WTC11 (cell line): ENCODE results near the gene CELF4. TPM values are rescaled to one million over a fixed set of nuclear protein-coding genes. Genes with fewer than 3 reads are reported as not detected.

ENCODE experiments used
- ATAC-seq: fragments of 200-7000 bp; cut with Tn5 transposase; 2 replicates; pipeline ENCODE4 v1.10.0; 2021; ENCODE audit warnings: mild to moderate bottlenecking, moderate library complexity
- CTCF ChIA-PET: fragments of 300-600 bp; sonication (Branson Sonifier 250); formaldehyde crosslinking; loops from one replicate; lab custom pipeline; 2021; ENCODE audit warnings: antibody characterized with exemption; lab: Charles Lee
- POLR2A ChIA-PET: fragments of 350-600 bp; sonication (Branson Sonifier 250); formaldehyde crosslinking; loops from one replicate; lab custom pipeline; 2021; ENCODE audit warnings: antibody characterized with exemption; lab: Charles Lee
- DNase-seq: peaks from one replicate; pipeline ENCODE4 v3.0.0; 2021; ENCODE audit warnings: low spot score
- H3K27ac Mint-ChIP-seq: 2 replicates; pipeline ENCODE4 v1.8.0; 2021; ENCODE audit warnings: mixed read lengths
- H3K27me3 Mint-ChIP-seq: 2 replicates; pipeline ENCODE4 v1.8.0; 2021; ENCODE audit warnings: low read depth, mild to moderate bottlenecking, moderate library complexity, mixed read lengths
- H3K36me3 Mint-ChIP-seq: 2 replicates; pipeline ENCODE4 v1.8.0; 2021; ENCODE audit warnings: mixed read lengths
- H3K4me1 Mint-ChIP-seq: 2 replicates; pipeline ENCODE4 v1.8.0; 2022; ENCODE audit warnings: mixed read lengths
- H3K4me3 Mint-ChIP-seq: 2 replicates; pipeline ENCODE4 v1.8.0; 2021; ENCODE audit warnings: mild to moderate bottlenecking, moderate library complexity, mixed read lengths
- H3K9me3 Mint-ChIP-seq: 2 replicates; pipeline ENCODE4 v1.8.0; 2021; ENCODE audit warnings: mixed read lengths
- HMGA2 ChIP-seq: fragments of 250-450 bp; sonication (Bioruptor Pico); IDR thresholded peaks from 2 replicates; pipeline ENCODE4 v1.4.0; 2021; ENCODE audit warnings: mild to moderate bottlenecking, moderate library complexity
- JUN ChIP-seq: sonication (generic); formaldehyde crosslinking; IDR thresholded peaks from 2 replicates; pipeline ENCODE4 v1.8.0; 2023; ENCODE audit warnings: mild to moderate bottlenecking, missing genetic modification reagents
- KAT7 ChIP-seq: sonication (generic); formaldehyde crosslinking; IDR thresholded peaks from 2 replicates; pipeline ENCODE4 v1.8.1; 2023; ENCODE audit warnings: missing genetic modification reagents, mild to moderate bottlenecking, borderline replicate concordance
- NR1H2 ChIP-seq: sonication (generic); formaldehyde crosslinking; IDR thresholded peaks from 2 replicates; pipeline ENCODE4 v1.9.0; 2021; ENCODE audit warnings: mild to moderate bottlenecking, moderate library complexity, missing genetic modification reagents
- OVOL2 ChIP-seq: fragments of 250-450 bp; sonication (Bioruptor Pico); IDR thresholded peaks from 2 replicates; pipeline ENCODE4 v1.9.0; 2021; ENCODE audit warnings: mild to moderate bottlenecking, borderline replicate concordance
- RORB ChIP-seq: fragments of 250-450 bp; sonication (Bioruptor Pico); IDR thresholded peaks from 2 replicates; pipeline ENCODE4 v1.9.0; 2021; ENCODE audit warnings: mild to moderate bottlenecking
- SP1 ChIP-seq: sonication (generic); formaldehyde crosslinking; conservative IDR thresholded peaks from 2 replicates; pipeline ENCODE4 v1.8.1; 2022; ENCODE audit warnings: missing genetic modification reagents
- TP53 ChIP-seq: sonication (generic); formaldehyde crosslinking; IDR thresholded peaks from 2 replicates; pipeline ENCODE4 v1.8.1; 2023; ENCODE audit warnings: mild to moderate bottlenecking, missing genetic modification reagents
- total RNA-seq: library from RNA; stranded (reverse); gene quantifications from 3 replicates; pipeline ENCODE4 v1.2.3, GENCODE V29; 2021
- TF ChIP-seq, protein P1 (sequence below): sonication (generic); formaldehyde crosslinking; IDR thresholded peaks from 2 replicates; pipeline ENCODE4 v1.8.0; 2023; ENCODE audit warnings: mild to moderate bottlenecking, missing genetic modification reagents
- TF ChIP-seq, protein P2 (sequence below): sonication (generic); formaldehyde crosslinking; IDR thresholded peaks from 2 replicates; pipeline ENCODE4 v1.8.1; 2022; ENCODE audit warnings: low read depth, mild to moderate bottlenecking, moderate library complexity, missing genetic modification reagents, borderline replicate concordance
- TF ChIP-seq, protein P3 (sequence below): sonication (generic); formaldehyde crosslinking; IDR thresholded peaks from 2 replicates; pipeline ENCODE4 v1.8.0; 2023; ENCODE audit warnings: missing genetic modification reagents, mild to moderate bottlenecking, borderline replicate concordance
- TF ChIP-seq, protein P4 (sequence below): sonication (generic); formaldehyde crosslinking; IDR thresholded peaks from 2 replicates; pipeline ENCODE4 v1.8.0; 2022; ENCODE audit warnings: missing genetic modification reagents
- TF ChIP-seq, protein P5 (sequence below): fragments of 250-450 bp; sonication (Bioruptor Pico); IDR thresholded peaks from 2 replicates; pipeline ENCODE4 v1.9.0; 2021; ENCODE audit warnings: mild to moderate bottlenecking
- TF ChIP-seq, protein P6 (sequence below): sonication (generic); formaldehyde crosslinking; IDR thresholded peaks from 2 replicates; pipeline ENCODE4 v1.8.1; 2023; ENCODE audit warnings: mild to moderate bottlenecking, missing genetic modification reagents, moderate library complexity
- TF ChIP-seq, protein P7 (sequence below): sonication (generic); formaldehyde crosslinking; IDR thresholded peaks from 2 replicates; pipeline ENCODE4 v1.8.1; 2023; ENCODE audit warnings: mild to moderate bottlenecking, moderate library complexity, missing genetic modification reagents

The CELF4 gene
- total RNA-seq, 1 experiment from 2014 or later, result 2.9 TPM

DNA sequence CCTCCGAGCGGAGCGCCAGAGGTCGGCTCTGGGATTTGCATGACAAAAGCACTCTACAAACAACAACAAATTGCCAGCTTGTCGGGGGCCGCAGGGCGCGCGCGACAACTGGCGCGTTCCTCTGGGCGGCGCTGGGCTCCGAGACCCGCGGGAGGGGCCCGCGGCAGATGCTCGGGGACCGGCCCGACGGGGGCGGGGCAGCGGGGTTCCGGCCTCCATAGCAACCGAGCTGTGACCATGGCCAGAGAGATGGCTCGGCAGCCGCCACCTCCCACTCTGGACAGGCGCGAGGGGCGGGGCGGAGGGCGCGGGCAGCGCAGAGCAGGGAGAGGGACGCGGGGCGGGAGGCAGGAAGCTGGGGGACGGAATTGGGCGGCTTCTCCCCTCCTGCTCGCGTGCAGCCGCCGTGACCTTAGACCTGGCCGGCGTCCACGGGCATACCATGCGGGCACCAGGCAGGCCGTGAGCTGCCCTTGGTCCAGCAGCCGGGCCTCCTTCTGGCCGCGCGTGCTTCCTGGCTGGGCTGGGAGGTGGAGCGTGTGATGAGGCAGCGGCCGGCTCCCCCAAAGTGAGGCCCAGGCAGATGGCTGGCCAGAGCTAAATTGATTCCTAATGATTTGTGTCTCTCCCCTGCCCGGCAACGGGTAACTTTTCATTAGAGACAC lies 171.5 kb downstream of the CELF4 start (continued):
- TF ChIP-seq, protein P1, sequence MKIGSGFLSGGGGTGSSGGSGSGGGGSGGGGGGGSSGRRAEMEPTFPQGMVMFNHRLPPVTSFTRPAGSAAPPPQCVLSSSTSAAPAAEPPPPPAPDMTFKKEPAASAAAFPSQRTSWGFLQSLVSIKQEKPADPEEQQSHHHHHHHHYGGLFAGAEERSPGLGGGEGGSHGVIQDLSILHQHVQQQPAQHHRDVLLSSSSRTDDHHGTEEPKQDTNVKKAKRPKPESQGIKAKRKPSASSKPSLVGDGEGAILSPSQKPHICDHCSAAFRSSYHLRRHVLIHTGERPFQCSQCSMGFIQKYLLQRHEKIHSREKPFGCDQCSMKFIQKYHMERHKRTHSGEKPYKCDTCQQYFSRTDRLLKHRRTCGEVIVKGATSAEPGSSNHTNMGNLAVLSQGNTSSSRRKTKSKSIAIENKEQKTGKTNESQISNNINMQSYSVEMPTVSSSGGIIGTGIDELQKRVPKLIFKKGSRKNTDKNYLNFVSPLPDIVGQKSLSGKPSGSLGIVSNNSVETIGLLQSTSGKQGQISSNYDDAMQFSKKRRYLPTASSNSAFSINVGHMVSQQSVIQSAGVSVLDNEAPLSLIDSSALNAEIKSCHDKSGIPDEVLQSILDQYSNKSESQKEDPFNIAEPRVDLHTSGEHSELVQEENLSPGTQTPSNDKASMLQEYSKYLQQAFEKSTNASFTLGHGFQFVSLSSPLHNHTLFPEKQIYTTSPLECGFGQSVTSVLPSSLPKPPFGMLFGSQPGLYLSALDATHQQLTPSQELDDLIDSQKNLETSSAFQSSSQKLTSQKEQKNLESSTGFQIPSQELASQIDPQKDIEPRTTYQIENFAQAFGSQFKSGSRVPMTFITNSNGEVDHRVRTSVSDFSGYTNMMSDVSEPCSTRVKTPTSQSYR (CRISPR knock-in tag), result no peak
- TF ChIP-seq SP1 (CRISPR knock-in tag), result 0 out of 2 replicates have a peak, but pooled peaks have one; percentile 22
- no peak for TF ChIP-seq JUN (CRISPR knock-in tag)
- no peak for TF ChIP-seq HMGA2 (CRISPR knock-in tag)
- TF ChIP-seq, protein P2, sequence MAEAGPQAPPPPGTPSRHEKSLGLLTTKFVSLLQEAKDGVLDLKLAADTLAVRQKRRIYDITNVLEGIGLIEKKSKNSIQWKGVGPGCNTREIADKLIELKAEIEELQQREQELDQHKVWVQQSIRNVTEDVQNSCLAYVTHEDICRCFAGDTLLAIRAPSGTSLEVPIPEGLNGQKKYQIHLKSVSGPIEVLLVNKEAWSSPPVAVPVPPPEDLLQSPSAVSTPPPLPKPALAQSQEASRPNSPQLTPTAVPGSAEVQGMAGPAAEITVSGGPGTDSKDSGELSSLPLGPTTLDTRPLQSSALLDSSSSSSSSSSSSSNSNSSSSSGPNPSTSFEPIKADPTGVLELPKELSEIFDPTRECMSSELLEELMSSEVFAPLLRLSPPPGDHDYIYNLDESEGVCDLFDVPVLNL (CRISPR knock-in tag), result no peak
- TF ChIP-seq, protein P3, sequence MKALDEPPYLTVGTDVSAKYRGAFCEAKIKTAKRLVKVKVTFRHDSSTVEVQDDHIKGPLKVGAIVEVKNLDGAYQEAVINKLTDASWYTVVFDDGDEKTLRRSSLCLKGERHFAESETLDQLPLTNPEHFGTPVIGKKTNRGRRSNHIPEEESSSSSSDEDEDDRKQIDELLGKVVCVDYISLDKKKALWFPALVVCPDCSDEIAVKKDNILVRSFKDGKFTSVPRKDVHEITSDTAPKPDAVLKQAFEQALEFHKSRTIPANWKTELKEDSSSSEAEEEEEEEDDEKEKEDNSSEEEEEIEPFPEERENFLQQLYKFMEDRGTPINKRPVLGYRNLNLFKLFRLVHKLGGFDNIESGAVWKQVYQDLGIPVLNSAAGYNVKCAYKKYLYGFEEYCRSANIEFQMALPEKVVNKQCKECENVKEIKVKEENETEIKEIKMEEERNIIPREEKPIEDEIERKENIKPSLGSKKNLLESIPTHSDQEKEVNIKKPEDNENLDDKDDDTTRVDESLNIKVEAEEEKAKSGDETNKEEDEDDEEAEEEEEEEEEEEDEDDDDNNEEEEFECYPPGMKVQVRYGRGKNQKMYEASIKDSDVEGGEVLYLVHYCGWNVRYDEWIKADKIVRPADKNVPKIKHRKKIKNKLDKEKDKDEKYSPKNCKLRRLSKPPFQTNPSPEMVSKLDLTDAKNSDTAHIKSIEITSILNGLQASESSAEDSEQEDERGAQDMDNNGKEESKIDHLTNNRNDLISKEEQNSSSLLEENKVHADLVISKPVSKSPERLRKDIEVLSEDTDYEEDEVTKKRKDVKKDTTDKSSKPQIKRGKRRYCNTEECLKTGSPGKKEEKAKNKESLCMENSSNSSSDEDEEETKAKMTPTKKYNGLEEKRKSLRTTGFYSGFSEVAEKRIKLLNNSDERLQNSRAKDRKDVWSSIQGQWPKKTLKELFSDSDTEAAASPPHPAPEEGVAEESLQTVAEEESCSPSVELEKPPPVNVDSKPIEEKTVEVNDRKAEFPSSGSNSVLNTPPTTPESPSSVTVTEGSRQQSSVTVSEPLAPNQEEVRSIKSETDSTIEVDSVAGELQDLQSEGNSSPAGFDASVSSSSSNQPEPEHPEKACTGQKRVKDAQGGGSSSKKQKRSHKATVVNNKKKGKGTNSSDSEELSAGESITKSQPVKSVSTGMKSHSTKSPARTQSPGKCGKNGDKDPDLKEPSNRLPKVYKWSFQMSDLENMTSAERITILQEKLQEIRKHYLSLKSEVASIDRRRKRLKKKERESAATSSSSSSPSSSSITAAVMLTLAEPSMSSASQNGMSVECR (CRISPR knock-in tag), result 0 out of 2 replicates have a peak, but pooled peaks have one; percentile 42

DNA sequence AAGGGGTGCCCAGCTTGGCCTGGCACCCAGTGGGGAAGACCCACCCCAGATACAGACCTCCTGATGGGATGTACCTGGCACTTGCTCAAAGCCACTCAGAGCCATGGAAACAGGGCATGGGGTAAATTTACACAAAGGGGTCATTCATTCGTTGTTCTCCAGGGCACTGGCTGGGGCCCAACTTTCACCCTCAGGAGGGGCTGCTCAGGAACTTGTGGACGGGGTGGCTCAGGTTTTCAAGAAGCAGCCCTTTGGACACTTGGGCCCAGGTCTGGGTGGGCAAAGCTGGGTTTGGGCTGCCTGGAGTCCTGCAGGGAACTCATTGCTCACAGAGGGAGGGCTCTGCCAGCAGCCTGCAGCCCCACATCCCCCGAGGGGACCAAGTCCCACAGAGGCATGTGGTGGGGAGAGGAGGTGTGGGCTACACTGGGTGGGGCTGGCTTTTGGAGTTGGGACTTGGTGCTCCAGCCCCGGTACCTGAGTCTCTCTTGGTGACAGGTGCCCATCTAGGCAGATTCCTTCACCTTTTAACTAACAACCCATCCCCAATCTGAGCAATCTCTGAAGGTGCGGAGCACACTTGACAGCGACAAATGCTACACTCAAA lies 172.3 kb downstream of the CELF4 start:
- ATAC-seq, result no peak
- peaks cover 12% of the 10 kb centered on the region for H3K36me3 Mint-ChIP-seq
- ChIA-PET CTCF (interaction anchor here (0.9 to 1.5 kb wide), 17 partner anchors 7 to 160 kb away, joined by 3 to 9 read pairs (median 4); no protein-coding TSS in a partner anchor), POLR2A (interaction anchor here (0.6 to 1.7 kb wide), 3 partner anchors 31 to 638 kb away, joined by 3 to 5 read pairs (median 4); no protein-coding TSS in a partner anchor)
- no peak overlapping the region for H3K27ac Mint-ChIP-seq
- peaks cover 15% of the 10 kb centered on the region for H3K9me3 Mint-ChIP-seq
- no peak for DNase-seq
- H3K4me1 Mint-ChIP-seq, result peaks cover 23% of the 10 kb centered on the region
- TF ChIP-seq KAT7 (CRISPR knock-in tag) (0 out of 2 replicates have a peak, but pooled peaks have one; percentile 42), RORB (CRISPR knock-in tag) (no peak)
- peaks cover 73% of the 10 kb centered on the region for H3K27me3 Mint-ChIP-seq
- peak overlapping the region; percentile 65 for H3K4me3 Mint-ChIP-seq

DNA sequence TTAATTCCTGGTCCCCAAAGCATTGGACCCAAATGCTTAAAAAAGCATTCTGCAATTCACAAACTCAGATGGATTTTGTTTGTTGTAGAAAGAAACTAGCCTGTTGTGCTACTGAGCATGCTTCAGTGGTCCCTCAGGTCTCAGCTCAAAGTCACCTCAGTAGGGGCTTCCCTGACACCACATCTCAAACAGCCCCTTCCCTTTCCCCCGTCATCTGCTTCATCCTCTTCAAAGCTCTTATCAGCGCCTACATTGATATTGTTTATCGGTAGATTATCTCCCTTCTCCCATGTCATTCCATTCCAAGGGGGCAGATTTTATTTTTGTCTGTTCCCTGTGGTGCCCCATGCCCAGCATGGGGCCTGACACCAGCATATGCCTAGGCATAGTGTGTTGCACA lies 172.9 kb downstream of the CELF4 start:
- ChIA-PET POLR2A (interaction anchor here (1.7 kb wide), 1 partner anchor 30 kb away, joined by 3 read pairs; no protein-coding TSS in a partner anchor), CTCF (interaction anchor here (1.2 kb wide), 1 partner anchor 56 kb away, joined by 4 read pairs; no protein-coding TSS in a partner anchor)
- Mint-ChIP-seq H3K4me3 (no peak overlapping the region), H3K27ac (no peak overlapping the region), H3K27me3 (peaks cover 75% of the 10 kb centered on the region), H3K9me3 (peaks cover 15% of the 10 kb centered on the region), H3K36me3 (peaks cover 12% of the 10 kb centered on the region), H3K4me1 (peaks cover 23% of the 10 kb centered on the region)
- DNase-seq (no peak), ATAC-seq (no peak)
- TF ChIP-seq OVOL2 (no peak), TP53 (CRISPR knock-in tag) (no peak), NR1H2 (no peak)
- TF ChIP-seq, protein P4, sequence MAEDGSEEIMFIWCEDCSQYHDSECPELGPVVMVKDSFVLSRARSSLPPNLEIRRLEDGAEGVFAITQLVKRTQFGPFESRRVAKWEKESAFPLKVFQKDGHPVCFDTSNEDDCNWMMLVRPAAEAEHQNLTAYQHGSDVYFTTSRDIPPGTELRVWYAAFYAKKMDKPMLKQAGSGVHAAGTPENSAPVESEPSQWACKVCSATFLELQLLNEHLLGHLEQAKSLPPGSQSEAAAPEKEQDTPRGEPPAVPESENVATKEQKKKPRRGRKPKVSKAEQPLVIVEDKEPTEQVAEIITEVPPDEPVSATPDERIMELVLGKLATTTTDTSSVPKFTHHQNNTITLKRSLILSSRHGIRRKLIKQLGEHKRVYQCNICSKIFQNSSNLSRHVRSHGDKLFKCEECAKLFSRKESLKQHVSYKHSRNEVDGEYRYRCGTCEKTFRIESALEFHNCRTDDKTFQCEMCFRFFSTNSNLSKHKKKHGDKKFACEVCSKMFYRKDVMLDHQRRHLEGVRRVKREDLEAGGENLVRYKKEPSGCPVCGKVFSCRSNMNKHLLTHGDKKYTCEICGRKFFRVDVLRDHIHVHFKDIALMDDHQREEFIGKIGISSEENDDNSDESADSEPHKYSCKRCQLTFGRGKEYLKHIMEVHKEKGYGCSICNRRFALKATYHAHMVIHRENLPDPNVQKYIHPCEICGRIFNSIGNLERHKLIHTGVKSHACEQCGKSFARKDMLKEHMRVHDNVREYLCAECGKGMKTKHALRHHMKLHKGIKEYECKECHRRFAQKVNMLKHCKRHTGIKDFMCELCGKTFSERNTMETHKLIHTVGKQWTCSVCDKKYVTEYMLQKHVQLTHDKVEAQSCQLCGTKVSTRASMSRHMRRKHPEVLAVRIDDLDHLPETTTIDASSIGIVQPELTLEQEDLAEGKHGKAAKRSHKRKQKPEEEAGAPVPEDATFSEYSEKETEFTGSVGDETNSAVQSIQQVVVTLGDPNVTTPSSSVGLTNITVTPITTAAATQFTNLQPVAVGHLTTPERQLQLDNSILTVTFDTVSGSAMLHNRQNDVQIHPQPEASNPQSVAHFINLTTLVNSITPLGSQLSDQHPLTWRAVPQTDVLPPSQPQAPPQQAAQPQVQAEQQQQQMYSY (CRISPR knock-in tag), result no peak
- TF ChIP-seq, protein P5, sequence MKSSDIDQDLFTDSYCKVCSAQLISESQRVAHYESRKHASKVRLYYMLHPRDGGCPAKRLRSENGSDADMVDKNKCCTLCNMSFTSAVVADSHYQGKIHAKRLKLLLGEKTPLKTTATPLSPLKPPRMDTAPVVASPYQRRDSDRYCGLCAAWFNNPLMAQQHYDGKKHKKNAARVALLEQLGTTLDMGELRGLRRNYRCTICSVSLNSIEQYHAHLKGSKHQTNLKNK (CRISPR knock-in tag), result no peak
- TF ChIP-seq, protein P6, sequence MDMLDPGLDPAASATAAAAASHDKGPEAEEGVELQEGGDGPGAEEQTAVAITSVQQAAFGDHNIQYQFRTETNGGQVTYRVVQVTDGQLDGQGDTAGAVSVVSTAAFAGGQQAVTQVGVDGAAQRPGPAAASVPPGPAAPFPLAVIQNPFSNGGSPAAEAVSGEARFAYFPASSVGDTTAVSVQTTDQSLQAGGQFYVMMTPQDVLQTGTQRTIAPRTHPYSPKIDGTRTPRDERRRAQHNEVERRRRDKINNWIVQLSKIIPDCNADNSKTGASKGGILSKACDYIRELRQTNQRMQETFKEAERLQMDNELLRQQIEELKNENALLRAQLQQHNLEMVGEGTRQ (CRISPR knock-in tag), result no peak
- TF ChIP-seq, protein P7, sequence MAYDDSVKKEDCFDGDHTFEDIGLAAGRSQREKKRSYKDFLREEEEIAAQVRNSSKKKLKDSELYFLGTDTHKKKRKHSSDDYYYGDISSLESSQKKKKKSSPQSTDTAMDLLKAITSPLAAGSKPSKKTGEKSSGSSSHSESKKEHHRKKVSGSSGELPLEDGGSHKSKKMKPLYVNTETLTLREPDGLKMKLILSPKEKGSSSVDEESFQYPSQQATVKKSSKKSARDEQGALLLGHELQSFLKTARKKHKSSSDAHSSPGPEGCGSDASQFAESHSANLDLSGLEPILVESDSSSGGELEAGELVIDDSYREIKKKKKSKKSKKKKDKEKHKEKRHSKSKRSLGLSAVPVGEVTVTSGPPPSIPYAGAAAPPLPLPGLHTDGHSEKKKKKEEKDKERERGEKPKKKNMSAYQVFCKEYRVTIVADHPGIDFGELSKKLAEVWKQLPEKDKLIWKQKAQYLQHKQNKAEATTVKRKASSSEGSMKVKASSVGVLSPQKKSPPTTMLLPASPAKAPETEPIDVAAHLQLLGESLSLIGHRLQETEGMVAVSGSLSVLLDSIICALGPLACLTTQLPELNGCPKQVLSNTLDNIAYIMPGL (CRISPR knock-in tag), result no peak
